CD4-positive, alpha-beta T cell treated with Interleukin-10 for 1 hour (primary cell): Measurements from ENCODE around the gene ZDHHC1.
"Not testable (repeated sequence)": the region's sequence is repeated elsewhere in the genome, so short reads cannot be mapped to it uniquely, and the experiment has no call there.

ENCODE experiments used
- DNase-seq: peaks from one replicate; pipeline ENCODE4 v3.0.0-alpha.2; 2020

The ZDHHC1 gene

DNA sequence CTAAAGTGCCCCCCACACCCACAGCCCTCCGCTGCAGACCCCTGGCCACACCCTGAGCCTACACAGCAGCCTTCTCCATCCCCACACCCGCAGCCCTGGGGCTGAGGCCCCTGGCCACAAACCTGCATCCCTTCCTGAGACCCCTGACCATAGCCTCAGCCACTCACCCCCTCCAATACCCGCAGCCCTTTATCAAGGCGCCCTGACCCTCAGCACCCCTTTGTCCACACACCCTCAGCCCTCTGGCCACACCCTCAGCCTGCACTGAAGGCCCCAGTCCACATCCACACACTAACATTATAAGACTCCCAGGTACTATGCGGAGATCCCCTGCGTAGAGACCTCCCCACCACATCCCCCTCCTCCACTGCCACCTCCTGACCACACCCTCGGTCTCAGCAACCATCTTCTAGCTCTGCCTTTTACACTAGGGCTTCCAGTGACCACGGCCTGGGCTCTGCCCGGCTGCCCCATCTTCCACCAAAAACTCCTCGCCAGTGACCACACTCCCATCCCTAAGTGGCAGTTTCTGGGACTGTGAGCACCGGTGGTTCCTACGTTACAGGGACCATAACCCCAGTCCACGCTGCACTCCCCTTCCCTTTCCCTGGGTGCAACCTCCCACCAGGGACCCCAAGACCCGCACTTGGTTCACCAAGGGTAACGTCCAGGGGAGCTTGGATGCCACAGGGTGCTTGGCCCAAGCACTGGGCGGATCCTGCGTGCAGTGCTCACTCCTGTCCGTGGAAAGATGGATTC is 23.8 kb downstream of the ZDHHC1 start:
- DNase-seq = no peak

- DNase-seq = no peak
Measured at GRCh38 chr16:67391424-67392300, 24.6 kb downstream of the ZDHHC1 start.

DNA sequence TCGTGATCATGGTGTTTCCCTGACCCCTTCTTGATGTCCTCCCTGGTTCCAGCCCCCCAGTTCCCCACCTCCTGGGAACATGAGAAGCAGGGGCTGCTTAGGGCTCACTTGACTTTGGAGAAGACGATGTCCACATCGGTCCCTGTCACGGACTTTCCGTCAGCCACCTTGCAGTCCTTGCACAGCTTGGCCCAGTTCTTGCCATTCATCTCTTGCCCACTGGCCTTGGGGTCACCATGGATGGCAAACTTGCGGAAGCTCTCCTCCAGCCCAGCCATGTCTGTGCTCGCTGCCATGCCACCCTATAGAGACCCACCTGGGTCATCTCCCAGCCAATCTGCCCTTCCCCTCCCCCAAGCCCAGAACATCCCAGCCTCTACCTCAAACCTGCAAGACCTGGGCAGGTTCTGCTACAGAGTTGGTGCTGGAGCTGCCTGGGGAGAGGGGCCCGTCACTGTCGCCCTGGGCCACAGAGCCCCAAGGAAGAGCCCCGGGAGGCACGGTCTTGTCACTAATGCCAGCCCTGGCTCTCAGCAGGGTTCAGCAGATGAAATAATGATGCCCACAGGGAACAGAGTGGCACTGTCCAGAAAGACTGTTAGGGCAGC is 25.4 kb downstream of the ZDHHC1 start:
- no peak for DNase-seq

DNA sequence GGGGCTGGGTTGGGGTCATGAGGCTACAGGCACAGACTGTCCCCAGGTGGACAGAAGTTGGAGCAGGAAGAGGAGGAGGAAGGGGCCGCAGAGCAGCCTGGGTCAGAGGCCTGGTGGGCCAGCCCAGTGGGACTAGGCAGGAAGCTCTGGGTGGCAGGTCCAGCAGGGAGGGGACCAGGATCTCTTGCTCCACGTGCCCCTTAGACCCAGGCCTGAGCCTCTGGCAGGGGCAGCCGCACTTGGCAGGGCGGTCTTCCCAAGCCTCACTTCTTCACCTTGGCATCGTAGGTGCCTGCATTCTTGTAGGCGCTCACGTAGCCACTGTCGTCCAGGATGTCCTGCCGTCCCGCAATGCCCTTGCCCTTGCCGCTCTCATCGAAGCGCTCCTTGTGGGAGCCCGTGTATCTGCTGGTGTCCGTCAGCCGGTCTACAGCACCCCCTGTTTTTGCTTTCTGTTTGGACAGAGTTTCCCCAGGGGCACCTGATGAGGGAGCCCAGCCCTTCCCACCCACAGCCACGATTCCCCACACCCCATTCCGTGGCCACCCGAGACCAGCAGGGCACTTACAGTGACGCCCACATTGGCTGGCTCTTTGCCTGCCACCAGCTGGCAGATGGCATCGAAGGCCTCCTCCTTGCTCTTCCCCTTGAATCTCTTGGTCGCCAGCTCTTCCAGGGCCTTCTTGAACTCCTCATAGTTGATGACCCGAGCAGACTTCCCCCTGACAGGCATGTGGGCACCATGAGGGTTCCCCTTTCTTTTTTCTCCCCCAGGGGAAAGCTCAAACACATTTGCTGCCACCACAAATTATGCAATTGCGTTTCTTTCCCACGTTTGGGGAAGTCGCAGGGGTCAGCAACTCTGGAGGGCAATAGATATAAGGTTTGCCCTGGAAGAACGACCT is 26.1 kb downstream of the ZDHHC1 start:
- DNase-seq = peak; percentile 27

- DNase-seq = no peak
Measured at GRCh38 chr16:67388591-67388990, 27.7 kb downstream of the ZDHHC1 start.

- no peak for DNase-seq
Measured at GRCh38 chr16:67388191-67388590, 28.1 kb downstream of the ZDHHC1 start.

GRCh38 chr16:67387479-67388079 is 28.7 kb downstream of the ZDHHC1 start:
- no peak for DNase-seq

DNA sequence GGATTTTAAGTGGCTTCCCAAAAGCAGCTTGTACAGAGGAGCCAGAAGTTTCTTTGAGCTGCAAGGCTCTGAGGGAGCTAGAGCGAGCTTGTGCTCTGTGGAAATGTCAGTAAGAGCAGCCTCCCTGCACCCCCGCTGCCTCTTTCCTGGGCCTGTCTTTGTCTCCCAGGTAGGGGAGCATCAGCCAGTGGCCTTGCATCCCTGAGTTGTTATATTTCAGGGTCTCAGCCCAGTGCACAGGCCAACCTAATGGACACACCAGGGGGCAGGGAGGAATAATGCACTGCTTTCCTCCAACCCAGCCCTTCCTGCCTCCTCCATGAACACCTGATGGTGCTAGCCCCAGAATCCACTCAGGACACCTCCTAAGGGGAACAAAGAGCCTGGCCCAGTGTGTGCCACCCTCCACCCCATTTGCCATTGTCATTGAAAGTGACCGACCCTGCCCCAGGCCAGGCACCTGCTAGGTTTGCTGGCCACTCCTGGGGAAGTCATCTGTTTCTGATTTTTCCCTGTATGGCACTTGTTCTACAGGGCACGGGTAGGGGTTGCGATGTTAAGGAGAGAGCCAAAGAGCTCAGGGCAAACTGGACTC is 29.3 kb downstream of the ZDHHC1 start:
- DNase-seq = no peak

- no peak for DNase-seq
Measured at GRCh38 chr16:67384778-67385510, 31.3 kb downstream of the ZDHHC1 start.

DNA sequence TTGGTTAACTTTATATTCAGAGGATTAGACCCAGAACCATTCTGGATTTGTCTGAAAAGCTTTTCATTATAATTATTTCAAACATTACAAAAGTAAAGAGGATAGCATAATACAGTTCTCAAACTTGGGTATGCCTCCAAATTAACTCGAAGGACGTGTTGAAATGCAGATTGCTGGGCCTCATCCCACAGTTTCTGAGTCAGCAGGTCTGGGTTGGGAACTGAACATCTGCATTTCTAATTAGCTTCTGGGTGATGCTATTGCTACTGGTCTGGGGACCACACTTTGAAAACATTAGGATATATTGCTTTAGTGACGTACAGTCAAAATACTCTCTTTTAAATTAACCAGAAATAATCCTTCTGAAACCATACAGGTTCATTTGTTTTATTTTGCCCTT is 33.0 kb downstream of the ZDHHC1 start:
- no peak for DNase-seq

DNA sequence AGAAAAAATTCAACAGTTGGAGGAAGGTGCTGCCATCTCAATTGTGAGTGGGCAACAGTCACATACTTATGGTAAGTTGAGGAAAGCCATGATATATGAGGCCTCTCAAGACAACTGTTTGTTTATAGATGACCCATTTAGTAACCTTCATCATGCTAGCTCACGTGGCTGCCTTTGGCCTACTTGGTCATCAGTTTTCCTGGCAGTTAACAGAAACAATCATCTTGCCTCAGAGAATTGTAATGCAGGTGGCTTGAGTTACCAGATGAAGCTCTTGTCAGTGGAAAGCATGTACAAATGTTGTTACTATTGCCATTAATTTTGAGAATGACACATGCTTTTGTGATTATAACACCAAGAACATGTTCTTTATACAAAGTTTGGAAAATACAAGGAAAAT is 37.6 kb downstream of the ZDHHC1 start:
- DNase-seq = no peak

GRCh38 chr16:67376012-67376411 is 40.3 kb downstream of the ZDHHC1 start:
- not testable (repeated sequence) for DNase-seq

DNA sequence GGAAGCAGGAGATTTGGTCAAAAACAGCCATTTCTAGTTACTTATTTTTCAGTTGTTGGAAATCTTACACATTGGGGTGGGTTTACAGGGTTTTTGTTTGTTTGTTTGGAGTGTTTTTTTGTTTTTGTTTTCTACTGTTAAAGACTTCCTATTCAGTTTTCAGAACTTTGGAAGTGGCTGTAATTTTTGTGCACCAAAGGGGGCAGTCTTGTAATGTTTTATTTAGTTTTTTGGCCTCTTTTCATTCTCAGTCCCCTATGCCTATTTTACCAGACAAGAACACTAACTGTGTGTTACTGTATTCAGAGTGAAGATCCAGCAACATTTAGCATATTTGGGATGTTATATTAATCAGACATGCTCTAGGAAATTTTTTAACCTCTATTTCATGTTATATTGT is 43.6 kb downstream of the ZDHHC1 start:
- DNase-seq = no peak

GRCh38 chr16:67370661-67371060 is 45.6 kb downstream of the ZDHHC1 start:
- no peak for DNase-seq

DNA sequence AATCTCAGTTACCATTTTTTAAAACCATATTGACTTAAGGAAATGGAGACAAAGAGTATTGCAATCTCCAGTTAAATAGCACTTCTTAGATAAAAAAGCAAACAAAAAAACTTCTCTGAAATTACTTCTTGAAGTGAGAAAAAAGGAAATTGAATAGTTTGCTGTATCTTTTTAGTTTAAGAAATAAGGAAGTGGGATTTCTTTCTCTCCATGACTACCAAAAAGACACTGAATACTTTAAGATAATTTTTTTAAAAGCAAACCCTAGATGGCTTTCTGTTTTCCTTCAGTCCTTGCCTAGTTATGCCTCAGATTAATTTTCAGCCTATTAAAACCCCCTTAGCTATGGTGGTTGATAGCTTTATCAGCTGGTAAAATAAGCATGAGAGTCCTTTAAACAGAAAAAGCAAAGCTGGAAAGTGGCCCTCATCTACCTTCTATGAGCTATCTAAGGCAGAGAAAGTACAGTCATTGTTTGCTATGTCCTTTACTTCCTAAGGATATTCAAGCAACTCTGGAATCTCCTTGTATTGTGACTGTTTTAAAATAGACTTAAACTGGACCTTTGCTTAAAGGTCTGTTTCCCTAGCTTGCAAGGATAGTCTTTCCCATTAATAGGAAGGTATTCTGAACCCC is 51.6 kb downstream of the ZDHHC1 start:
- no peak for DNase-seq

DNA sequence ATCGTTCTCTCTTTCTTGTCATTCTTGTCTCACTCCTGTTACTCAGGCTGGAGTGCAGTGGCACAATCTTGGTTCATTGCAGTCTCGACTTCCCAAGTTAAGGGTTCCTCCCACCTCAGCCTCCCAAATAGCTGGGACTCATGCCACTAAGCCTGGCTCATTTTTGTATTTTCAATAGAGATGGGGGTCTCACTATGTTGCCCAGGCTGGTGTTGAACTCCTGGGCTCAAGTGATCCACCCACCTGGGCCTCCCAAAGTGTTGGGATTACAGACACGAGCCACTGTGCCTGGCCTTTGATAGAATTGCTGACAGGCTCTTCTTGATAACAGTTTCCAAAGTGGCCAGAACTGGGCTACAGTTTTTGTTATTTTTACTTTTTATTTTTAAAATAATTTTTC is 55.2 kb downstream of the ZDHHC1 start:
- DNase-seq = no peak

DNA sequence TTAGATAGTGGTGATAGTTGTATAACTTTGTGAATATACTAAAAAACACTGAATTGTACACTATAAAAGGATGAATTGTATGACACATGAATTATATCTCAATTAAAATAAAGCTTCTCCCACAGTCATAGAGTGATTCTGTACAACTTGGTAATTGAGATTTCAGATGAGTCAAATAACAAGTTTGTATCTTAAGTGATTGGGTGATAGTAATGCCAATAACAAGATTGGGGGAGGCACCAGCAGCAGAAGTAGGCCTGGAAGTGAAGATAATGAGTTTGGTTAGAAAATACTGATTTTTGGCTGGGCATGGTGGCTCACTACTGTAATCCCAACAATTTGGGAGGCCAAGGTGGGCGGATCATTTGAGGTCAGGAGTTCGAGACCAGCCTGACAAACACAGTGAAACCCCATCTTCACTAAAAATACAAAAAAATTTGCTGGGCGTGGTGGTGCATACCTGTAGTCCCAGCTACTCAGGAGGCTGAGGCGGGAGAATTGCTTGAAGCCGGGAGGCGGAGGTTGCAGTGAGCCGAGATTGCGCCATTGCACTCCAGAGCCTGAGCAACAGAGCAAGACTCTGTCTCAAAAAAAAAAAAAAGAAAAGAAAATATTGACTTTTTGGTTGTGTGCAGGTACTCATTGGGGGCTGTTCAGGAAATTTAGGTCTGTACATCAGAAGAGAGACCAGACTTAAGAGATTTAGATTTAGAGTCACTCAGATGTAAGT is 56.6 kb downstream of the ZDHHC1 start:
- DNase-seq = not testable (repeated sequence)

DNA sequence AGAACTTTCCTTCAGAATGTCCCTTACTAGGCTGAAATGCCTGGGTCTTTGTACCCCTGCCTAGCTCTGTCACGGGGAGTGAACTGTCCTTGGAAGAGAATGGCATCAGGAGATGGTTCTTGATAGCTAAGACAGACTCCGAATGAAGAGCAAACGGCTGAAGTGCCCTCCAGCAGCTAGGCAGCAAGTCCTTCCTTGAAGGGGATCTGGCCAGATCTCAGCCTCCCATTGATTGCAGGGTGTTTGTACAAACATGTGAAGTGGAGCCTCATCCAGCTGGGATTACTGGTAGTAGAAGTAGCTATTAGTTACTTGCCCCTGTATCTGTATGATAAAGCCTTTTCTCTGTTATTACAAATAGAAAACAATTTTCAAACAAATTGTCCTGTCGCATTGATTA is 58.7 kb downstream of the ZDHHC1 start:
- no peak for DNase-seq

DNA sequence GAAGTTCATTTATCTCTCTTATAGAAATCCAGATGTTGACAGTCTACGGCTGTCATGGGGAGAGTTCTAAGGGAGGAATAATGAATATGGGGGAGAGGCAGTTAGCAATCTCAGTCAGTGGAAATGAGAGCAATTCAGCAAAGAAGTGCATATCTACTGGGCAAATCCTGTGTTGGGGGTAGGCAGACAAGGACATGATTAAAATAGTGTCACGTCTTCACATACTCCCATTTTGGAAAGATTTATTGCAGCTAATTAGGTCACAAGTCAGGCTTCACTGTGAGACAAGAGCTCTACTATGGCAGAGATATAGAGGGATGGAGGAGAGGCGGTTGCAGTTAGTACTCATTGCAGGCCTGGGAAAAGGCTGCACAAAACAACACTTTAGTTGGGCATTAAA is 59.9 kb downstream of the ZDHHC1 start:
- no peak for DNase-seq

DNA sequence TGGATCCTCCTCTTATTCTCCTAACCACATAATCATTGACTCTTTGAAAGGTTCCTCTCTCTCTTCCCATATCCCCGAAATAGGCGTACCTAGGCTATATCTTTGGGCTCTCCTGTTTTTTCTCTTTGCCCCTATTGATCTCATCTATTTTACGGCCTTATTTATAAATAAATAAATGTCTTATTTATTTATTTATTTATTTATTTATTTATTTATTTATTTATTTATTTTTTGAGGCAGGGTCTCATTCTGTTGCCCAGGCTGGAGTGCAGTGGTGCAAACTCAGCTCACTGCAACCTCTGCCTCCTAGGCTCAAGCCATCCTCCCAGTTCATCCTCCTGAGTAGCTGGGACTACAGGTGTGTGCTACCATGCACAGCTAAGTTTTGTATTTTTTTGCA is 63.8 kb downstream of the ZDHHC1 start:
- not testable (repeated sequence) for DNase-seq
